Measurements from ENCODE around the gene FCHSD2.

The FCHSD2 gene

GRCh38 chr11:73091521-73092305 lies 50.4 kb downstream of the FCHSD2 start:
- Mint-ChIP-seq H3K4me3 (no peak overlapping the region), H3K27me3 (ENCODE audit: low read depth, poor library complexity) (no peaks in the 10 kb centered on the region), H3K9me3 (peaks cover 6% of the 10 kb centered on the region), H3K27ac (no peak overlapping the region), H3K4me1 (peaks cover 6% of the 10 kb centered on the region), H3K36me3 (ENCODE audit: low read depth) (peaks cover 18% of the 10 kb centered on the region)
- TF ChIP-seq CTCF (IDR thresholded peaks at IDR 0.05): no peak
- no peak for DNase-seq

- DNase-seq: no peak
- Mint-ChIP-seq H3K36me3 (ENCODE audit: low read depth) (peaks cover 38% of the 10 kb centered on the region), H3K4me3 (no peak overlapping the region), H3K9me3 (peaks cover 6% of the 10 kb centered on the region), H3K4me1 (peaks cover 6% of the 10 kb centered on the region), H3K27ac (no peak overlapping the region), H3K27me3 (ENCODE audit: low read depth, poor library complexity) (no peaks in the 10 kb centered on the region)
- TF ChIP-seq CTCF (IDR thresholded peaks at IDR 0.05): no peak
Measured at GRCh38 chr11:73087730-73088129, 54.4 kb downstream of the FCHSD2 start.

GRCh38 chr11:73085189-73085875 lies 56.8 kb downstream of the FCHSD2 start:
- DNase-seq: no peak
- Mint-ChIP-seq H3K4me1 (peaks cover 6% of the 10 kb centered on the region), H3K4me3 (no peak overlapping the region), H3K27me3 (ENCODE audit: low read depth, poor library complexity) (no peaks in the 10 kb centered on the region), H3K9me3 (no peaks in the 10 kb centered on the region), H3K27ac (peak overlapping the region; percentile 37), H3K36me3 (ENCODE audit: low read depth) (peaks cover 33% of the 10 kb centered on the region)
- no peak for TF ChIP-seq CTCF (IDR thresholded peaks at IDR 0.05)

GRCh38 chr11:73078631-73079030 lies 63.5 kb downstream of the FCHSD2 start:
- DNase-seq: no peak
- H3K27ac Mint-ChIP-seq: no peak overlapping the region
- no peaks in the 10 kb centered on the region for H3K27me3 Mint-ChIP-seq (ENCODE audit: low read depth, poor library complexity)
- no peak for TF ChIP-seq CTCF (IDR thresholded peaks at IDR 0.05)
- H3K36me3 Mint-ChIP-seq (ENCODE audit: low read depth): peaks cover 62% of the 10 kb centered on the region
- no peak overlapping the region for H3K4me3 Mint-ChIP-seq
- no peaks in the 10 kb centered on the region for H3K4me1 Mint-ChIP-seq
- H3K9me3 Mint-ChIP-seq: peaks cover 35% of the 10 kb centered on the region

GRCh38 chr11:73077454-73077853 lies 64.7 kb downstream of the FCHSD2 start:
- Mint-ChIP-seq H3K27ac (no peak overlapping the region), H3K36me3 (ENCODE audit: low read depth) (peaks cover 50% of the 10 kb centered on the region), H3K4me3 (no peak overlapping the region), H3K4me1 (no peaks in the 10 kb centered on the region), H3K27me3 (ENCODE audit: low read depth, poor library complexity) (no peaks in the 10 kb centered on the region), H3K9me3 (peaks cover 35% of the 10 kb centered on the region)
- no peak for DNase-seq
- TF ChIP-seq CTCF (IDR thresholded peaks at IDR 0.05): no peak

Data from nephron progenitor cell (in vitro differentiated cells).